AG04449 (cell line): ENCODE data around the gene LRRC59.

ENCODE experiments used
- CTCF ChIA-PET: fragments of 350-600 bp; formaldehyde crosslinking; extraction: SDS; loops from one replicate; lab custom pipeline; 2021; ENCODE audit warnings: antibody characterized with exemption; lab: Yijun Ruan, JAX
- POLR2A ChIA-PET: fragments of 400-600, 350-600 bp; formaldehyde crosslinking; extraction: SDS; loops from one replicate; lab custom pipeline; 2020; ENCODE audit warnings: antibody characterized with exemption, inconsistent platforms; lab: Yijun Ruan, JAX
- DNase-seq: peaks from one replicate; pipeline ENCODE4 v3.0.0-alpha.2; 2010; ENCODE audit warnings: low read depth, low spot score
- H3K4me3 ChIP-seq: 2 replicates; pipeline ENCODE4 v1.5.1; 2011; ENCODE audit warnings: low read depth, mild to moderate bottlenecking, control low read depth, low read length
- TF ChIP-seq, protein P1 (sequence below): IDR thresholded peaks from one replicate; pipeline ENCODE4 v1.5.1; 2011; ENCODE audit warnings: mild to moderate bottlenecking, moderate library complexity, low read length, control low read depth, inconsistent platforms; ENCODE audit not compliant: insufficient read depth; ENCODE audit errors: missing control alignments

Gene LRRC59

DNA sequence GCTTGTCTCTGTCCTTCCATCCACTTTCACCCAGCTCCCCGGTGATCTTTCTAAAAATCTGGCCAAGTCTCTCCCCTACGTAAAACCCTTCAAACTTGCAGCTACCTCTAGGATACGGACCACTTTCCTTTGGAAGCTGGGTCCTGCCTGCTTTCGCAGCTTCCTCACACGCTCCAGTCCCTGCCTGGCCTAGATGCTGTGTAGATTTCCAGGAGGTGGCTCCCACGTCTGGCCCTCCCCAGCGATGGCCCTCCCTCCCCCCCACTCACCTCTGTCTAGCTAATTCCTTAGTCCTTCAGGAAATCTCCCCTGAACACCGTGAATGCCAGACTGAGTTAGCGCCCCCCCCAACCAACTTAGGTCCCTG, 579 bp upstream of the LRRC59 start:
- H3K4me3 ChIP-seq = no peak overlapping the region
- TF ChIP-seq, protein P1, sequence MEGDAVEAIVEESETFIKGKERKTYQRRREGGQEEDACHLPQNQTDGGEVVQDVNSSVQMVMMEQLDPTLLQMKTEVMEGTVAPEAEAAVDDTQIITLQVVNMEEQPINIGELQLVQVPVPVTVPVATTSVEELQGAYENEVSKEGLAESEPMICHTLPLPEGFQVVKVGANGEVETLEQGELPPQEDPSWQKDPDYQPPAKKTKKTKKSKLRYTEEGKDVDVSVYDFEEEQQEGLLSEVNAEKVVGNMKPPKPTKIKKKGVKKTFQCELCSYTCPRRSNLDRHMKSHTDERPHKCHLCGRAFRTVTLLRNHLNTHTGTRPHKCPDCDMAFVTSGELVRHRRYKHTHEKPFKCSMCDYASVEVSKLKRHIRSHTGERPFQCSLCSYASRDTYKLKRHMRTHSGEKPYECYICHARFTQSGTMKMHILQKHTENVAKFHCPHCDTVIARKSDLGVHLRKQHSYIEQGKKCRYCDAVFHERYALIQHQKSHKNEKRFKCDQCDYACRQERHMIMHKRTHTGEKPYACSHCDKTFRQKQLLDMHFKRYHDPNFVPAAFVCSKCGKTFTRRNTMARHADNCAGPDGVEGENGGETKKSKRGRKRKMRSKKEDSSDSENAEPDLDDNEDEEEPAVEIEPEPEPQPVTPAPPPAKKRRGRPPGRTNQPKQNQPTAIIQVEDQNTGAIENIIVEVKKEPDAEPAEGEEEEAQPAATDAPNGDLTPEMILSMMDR = no peak
- POLR2A ChIA-PET = interaction anchor here (0.8 to 1.7 kb wide), 3 partner anchors 9 to 114 kb away, joined by 3 to 9 read pairs (median 6); no protein-coding TSS in a partner anchor
- CTCF ChIA-PET = interaction anchor here (1.0 to 6.9 kb wide), 25 partner anchors 13 to 259 kb away, joined by 3 to 139 read pairs (median 9); partner anchors contain the start of genes ACSF2, CACNA1G, CHAD and EME1
- no peak for DNase-seq

DNA sequence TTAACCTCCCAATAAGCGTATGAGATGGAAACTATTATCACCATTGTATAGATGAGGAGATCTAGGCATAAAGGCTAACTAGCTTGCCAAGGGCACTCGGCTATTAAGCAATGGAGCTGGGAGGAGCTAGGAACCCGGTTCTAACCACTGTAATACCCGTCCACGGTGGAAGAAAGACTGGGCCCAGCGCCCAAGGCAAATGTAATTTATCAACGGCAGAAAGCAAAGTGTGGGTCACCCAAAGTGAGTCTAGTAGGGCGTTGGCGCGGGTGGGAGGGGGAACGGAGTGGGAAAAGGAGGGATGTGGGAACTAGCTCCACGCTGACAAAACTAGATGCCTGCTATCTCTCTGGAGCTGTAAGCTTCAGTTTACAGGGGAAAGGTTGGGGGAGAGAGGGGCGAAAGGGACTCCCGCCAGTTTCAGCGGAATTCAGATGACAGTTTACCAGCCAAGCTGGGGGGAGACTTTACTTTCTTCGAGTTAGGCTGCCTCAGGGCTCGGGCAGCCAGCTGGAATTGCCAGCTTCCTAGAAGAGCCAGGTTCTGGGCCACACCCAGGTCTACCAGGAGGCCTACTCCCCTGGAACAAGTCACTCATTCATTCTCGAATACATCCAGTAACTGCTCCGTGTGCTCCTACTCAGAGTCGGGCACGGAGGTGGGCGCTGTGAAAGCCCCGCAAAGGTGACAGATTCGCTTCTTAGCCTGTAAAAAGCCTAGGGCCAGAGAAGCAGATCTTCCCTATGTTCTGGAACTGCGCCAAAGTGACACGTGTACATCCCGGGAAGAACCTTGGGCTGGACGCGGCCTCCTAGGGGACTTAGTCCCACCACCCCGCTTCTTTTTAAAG, 837 bp downstream of the LRRC59 start:
- H3K4me3 ChIP-seq = peak overlapping the region; percentile 94
- no peak for DNase-seq
- TF ChIP-seq, protein P1 = no peak
- ChIA-PET CTCF (interaction anchor here (0.8 to 6.9 kb wide), 27 partner anchors 12 to 302 kb away, joined by 3 to 139 read pairs (median 8); partner anchors contain the start of genes ACSF2, CACNA1G, CHAD and EME1), POLR2A (interaction anchor here (0.6 to 1.7 kb wide), 7 partner anchors 8 to 844 kb away, joined by 3 to 9 read pairs (median 3); no protein-coding TSS in a partner anchor)

DNA sequence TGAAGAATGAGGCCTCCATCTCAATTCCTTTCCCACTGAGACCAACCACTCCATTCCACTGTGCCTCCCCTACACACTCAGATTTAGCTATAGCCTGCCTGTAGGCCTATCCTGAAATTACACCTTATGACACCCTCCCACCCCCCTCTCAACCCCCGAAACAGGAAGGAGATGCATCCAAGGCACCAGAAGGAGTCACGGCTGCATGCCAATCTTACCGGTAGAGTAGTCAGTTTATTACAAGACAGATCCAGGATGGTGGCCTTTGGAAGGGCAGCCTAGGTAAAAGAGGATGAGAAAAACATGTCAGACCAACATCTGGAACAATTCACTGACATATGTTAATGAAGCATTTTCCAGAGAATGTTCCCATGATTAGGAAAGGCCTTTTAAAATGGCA, 2.6 kb downstream of the LRRC59 start:
- POLR2A ChIA-PET = no interaction called here
- H3K4me3 ChIP-seq = peak overlapping the region; percentile 19; the same call in 1 of the 2 replicates
- TF ChIP-seq, protein P1 = no peak
- CTCF ChIA-PET = interaction anchor here (1.8 to 6.9 kb wide), 5 partner anchors 10 to 83 kb away, joined by 7 to 139 read pairs (median 51); partner anchors contain the start of gene RSAD1
- no peak for DNase-seq

DNA sequence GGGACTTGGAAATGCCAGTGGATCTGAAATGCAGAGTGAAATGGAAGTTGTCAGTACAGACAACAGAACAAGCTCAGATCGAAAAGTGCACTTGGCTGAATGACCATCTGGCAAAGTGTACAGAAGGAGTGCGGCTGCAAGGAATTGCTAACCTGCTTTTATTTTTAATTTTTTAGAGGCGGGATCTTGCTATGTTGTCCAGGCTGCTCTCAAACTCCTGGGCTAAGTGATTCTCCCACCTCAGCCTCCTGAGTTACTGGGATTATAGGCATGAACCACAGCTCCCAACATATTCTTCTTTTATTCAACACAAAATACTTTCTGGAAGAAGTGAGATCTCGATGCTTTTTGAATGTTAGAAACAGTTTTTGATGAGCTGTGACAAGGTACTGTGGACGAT, 3.6 kb downstream of the LRRC59 start:
- DNase-seq = no peak
- TF ChIP-seq, protein P1 = no peak
- POLR2A ChIA-PET = no interaction called here
- no peak overlapping the region for H3K4me3 ChIP-seq
- CTCF ChIA-PET = interaction anchor here (1.4 to 6.9 kb wide), 4 partner anchors 12 to 84 kb away, joined by 4 to 38 read pairs (median 6); partner anchors contain the start of genes EME1, MRPL27 and RSAD1

DNA sequence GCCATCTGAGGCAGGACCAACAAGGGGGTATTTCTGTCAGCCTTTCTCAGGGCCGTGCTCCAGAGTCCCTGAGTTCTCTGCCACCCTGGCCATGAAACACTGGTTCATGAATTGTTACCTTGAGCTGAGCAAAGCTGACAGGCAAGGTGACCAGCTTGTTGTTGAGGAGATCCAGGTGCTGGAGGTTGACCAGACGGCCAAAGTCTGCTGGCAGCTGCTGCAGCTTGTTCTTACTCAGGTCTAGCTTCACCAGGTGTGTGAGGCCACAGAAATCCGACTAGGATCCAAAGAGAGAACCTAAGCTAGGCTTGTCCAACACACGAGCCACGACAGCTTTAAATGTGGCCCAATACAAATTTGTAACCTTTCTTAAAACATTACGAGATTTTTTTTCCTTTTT, 4.7 kb downstream of the LRRC59 start:
- TF ChIP-seq, protein P1 = no peak
- no peak overlapping the region for H3K4me3 ChIP-seq
- DNase-seq = no peak
- ChIA-PET POLR2A (no interaction called here), CTCF (interaction anchor here (1.4 to 1.6 kb wide), 2 partner anchors 10 to 19 kb away, joined by 4 to 6 read pairs; partner anchors contain the start of genes EME1 and MRPL27)

DNA sequence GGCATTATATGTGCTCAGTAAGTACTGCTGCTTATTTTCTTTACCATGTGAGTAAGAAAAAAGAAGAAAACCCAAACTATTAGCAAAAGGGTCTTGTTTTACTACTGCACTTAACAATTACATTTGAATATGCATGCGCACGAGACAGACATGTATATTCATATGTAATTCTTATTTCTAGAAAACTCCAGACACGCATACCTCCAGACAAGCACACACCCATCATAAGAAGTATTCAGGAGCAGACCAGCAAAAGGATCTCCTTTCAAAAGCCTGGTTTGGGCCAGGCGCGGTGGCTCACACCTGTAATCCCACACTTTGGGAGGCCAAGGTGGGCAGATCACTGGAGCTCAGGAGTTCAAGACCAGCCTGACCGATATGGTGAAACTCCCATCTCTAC, 7.8 kb downstream of the LRRC59 start:
- no peak for DNase-seq
- no peak overlapping the region for H3K4me3 ChIP-seq
- ChIA-PET POLR2A (interaction anchor here (0.9 to 1.1 kb wide), 2 partner anchors 10 to 37 kb away, joined by 4 to 5 read pairs; no protein-coding TSS in a partner anchor), CTCF (interaction anchor here (1.0 to 12.6 kb wide), 2 partner anchors 8 to 27 kb away, joined by 3 to 139 read pairs; partner anchors contain the start of gene LRRC59)
- TF ChIP-seq, protein P1 = no peak
